HepG2 (cell line): ENCODE results near the gene RHOV.

Source experiments
- CEBPB ChIP-seq: IDR thresholded peaks from 2 replicates; pipeline ENCODE4 v1.6.1; 2011; ENCODE audit warnings: low read depth, low read length, improper control_type of control experiment, borderline replicate concordance
- CREM ChIP-seq, 2 experiments: sonication (generic) in 1 of 2; formaldehyde crosslinking in 1 of 2; IDR thresholded peaks; 2 replicates each; pipeline versions ENCODE4 v1.4.0 to v1.6.1; 2016 to 2020; ENCODE audit warnings: antibody characterized with exemption in 1 of 2, mild to moderate bottlenecking in 1 of 2, missing genetic modification reagents in 1 of 2
- CTCF ChIP-seq: sonication (generic); formaldehyde crosslinking; IDR thresholded peaks from 2 replicates; pipeline ENCODE4 v1.5.0; 2020; ENCODE audit warnings: mild to moderate bottlenecking, missing genetic modification reagents, moderate library complexity
- NFRKB ChIP-seq: fragments of 450-650 bp; IDR thresholded peaks from 2 replicates; pipeline ENCODE4 v1.6.1; 2017
- TAF1 ChIP-seq: sonication (generic); formaldehyde crosslinking; IDR thresholded peaks from 2 replicates; pipeline ENCODE4 v1.4.0; 2020; ENCODE audit warnings: missing genetic modification reagents

- TF ChIP-seq CREM (IDR thresholded peaks at IDR 0.05) (no peak), CREM (CRISPR knock-in tag; IDR thresholded peaks at IDR 0.05) (no peak), TAF1 (CRISPR knock-in tag) (no peak), CTCF (no peak), NFRKB (no peak), CEBPB (no peak)
Measured at GRCh38 chr15:40867199-40867598, 6.8 kb downstream of the RHOV start.
